Central memory CD8-positive, alpha-beta T cell (primary cell): ENCODE data around the gene DCTPP1.
"Not testable (repeated sequence)": the region's sequence is repeated elsewhere in the genome, so short reads cannot be mapped to it uniquely, and the experiment has no call there.

Source experiments
- ATAC-seq: fragments of 150-1000 bp; cut with Tn5 transposase; replicated peaks from 2 replicates; pipeline ENCODE4 v1.10.0; 2022; ENCODE audit warnings: mild to moderate bottlenecking, moderate FRiP score, moderate number of reproducible peaks; ENCODE audit not compliant: poor library complexity, severe bottlenecking; ENCODE audit errors: extremely low read depth
- DNase-seq, 2 donors: peaks; one replicate each; pipeline ENCODE4 v3.0.0; 2021; ENCODE audit warnings: low spot score in 2 of 2
- H3K27ac Mint-ChIP-seq: one replicate; pipeline ENCODE4 v1.8.0; 2022; ENCODE audit warnings: low read depth, mild to moderate bottlenecking, moderate library complexity, mixed read lengths
- H3K27me3 Mint-ChIP-seq: one replicate; pipeline ENCODE4 v1.8.0; 2022; ENCODE audit warnings: mixed read lengths
- H3K36me3 Mint-ChIP-seq: one replicate; pipeline ENCODE4 v1.8.0; 2022; ENCODE audit warnings: mild to moderate bottlenecking, moderate library complexity, mixed read lengths; ENCODE audit not compliant: insufficient read depth
- H3K4me1 Mint-ChIP-seq: one replicate; pipeline ENCODE4 v1.8.0; 2022; ENCODE audit warnings: mixed read lengths
- H3K4me3 Mint-ChIP-seq: one replicate; pipeline ENCODE4 v1.8.0; 2022; ENCODE audit warnings: mild to moderate bottlenecking, moderate library complexity, mixed read lengths
- H3K9me3 Mint-ChIP-seq: one replicate; pipeline ENCODE4 v1.8.0; 2022; ENCODE audit warnings: mixed read lengths

DCTPP1 gene

DNA sequence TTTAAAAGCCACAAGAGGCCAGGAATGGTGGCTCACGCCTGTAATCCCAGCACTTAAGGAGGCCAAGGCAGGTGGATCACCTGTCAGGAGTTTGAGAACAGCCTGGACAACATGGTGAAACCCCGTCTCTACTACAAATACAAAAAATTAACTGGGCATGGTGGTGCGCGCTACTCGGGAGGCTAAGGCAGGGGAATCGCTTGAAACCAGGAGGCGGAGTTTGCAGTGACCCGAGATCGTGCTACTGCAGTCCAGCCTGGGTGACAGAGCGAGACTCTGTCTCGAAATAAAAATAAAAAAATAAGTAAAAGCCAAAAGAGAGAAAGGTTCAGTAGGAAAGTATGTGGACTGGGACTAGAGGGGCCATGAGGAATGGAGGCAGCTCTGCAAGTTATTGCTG lies 29.6 kb upstream of the DCTPP1 start:
- Mint-ChIP-seq H3K9me3 (no peaks in the 10 kb centered on the region), H3K4me1 (peaks cover 43% of the 10 kb centered on the region), H3K27me3 (no peaks in the 10 kb centered on the region), H3K27ac (peak overlapping the region; percentile 80), H3K4me3 (peak overlapping the region; percentile 53), H3K36me3 (peaks cover 11% of the 10 kb centered on the region)
- no peak for DNase-seq
- ATAC-seq = no peak

DNA sequence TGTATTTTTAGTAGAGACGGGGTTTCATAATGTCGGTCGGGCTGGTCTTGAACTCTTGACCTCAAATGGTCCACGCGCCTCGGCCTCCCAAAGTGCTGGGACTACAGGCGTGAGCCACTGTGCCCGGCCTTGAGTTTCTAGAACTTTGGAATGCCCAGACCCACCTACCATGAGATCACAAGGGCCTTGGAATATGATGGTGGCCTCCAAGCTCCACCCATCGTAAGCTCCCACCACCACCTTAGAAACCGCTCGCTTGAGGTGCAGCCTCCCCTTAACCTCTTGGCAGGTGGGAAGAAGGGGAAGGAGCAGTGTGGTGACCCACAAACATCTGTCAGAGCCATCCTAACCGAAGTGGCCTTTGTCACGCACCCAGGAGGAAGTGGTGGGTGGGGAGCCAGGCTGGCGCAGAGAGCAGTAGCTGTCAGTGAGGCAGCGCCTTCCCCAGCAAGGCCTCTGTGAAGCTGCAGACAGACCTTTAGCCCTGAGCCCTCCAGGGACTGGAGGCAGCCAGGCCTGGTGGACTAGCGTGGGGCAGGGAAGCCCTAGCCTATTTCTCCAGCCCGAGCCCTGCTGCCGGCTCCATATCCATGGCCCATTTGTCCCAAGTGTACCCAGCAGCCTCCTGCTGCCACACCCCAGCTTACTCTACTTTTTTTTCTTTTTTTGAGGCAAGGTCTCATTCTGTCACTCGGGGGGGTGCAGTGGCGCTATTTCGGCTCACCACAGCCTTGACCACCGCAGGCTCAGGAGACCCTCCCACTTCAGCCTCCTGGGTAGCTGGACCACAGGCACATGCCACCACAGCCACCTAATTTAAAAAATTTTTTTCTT lies 28.9 kb upstream of the DCTPP1 start:
- Mint-ChIP-seq H3K4me1 (peaks cover 49% of the 10 kb centered on the region), H3K9me3 (no peaks in the 10 kb centered on the region), H3K4me3 (peak overlapping the region; percentile 53), H3K27me3 (no peaks in the 10 kb centered on the region), H3K36me3 (peaks cover 11% of the 10 kb centered on the region), H3K27ac (peak overlapping the region; percentile 80)
- DNase-seq (peak; percentile 43 to 72), ATAC-seq (peak; percentile 96)

DNA sequence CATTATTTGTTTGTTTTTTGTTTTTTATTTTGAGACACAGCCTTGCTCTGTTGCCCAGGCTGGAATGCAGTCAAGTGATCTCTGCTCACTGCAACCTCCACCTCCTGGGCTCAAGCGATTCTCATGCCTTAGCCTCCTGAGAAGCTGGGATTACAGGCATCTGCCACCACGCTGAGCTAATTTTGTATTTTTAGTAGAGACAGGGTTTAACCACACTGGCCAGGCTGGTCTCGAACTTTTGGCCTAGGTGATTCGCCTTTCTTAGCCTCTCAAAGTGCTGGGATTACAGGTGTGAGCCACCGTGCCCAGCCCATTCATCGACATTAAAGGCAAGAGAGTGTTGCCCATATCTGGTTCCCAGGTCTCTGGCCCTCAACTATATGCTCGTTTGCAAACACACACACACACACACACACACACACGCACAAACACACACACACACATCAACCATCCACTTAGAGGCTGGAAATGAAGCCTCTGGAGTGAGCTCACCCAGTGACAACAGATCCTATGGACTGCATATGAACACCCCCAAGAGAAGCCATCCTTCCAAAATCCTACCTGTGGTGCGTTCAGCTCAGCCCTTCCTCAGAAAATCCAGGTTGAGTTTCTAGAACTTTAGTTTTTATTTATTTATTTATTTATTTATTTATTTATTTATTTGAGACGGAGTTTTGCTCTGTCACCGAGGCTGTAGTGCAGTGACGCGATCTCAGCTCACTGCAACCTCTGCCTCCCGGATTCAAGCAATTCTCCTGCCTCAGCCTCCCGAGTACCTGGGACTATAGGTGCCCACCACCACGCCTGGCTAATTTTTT lies 28.1 kb upstream of the DCTPP1 start:
- ATAC-seq (no peak), DNase-seq (no peak)
- no peaks in the 10 kb centered on the region for H3K9me3 Mint-ChIP-seq
- H3K27me3 Mint-ChIP-seq = no peaks in the 10 kb centered on the region
- peak overlapping the region; percentile 80 for H3K27ac Mint-ChIP-seq
- peak overlapping the region; percentile 53 for H3K4me3 Mint-ChIP-seq
- peaks cover 50% of the 10 kb centered on the region for H3K4me1 Mint-ChIP-seq
- H3K36me3 Mint-ChIP-seq = peaks cover 11% of the 10 kb centered on the region

DNA sequence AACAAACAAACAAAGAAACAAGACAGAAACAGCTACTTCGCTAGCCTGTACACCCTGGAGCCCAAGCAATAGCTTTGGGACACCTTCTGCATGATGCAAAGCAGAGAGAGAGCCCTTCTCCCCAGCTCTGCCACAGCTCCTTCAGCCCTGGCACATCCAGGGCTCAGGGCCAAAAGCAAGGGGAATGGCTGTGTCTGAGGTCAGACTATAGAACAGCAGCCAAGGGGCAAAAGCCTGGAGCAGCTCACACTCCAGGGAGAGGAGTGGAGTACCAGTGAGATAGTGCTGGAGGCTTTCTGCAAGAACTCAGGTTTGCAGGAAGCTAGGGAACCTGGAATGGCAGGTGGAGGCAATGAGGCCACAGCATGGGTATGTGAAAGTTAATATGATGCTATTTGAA lies 27.4 kb upstream of the DCTPP1 start:
- no peaks in the 10 kb centered on the region for H3K27me3 Mint-ChIP-seq
- H3K36me3 Mint-ChIP-seq = peaks cover 11% of the 10 kb centered on the region
- no peak for ATAC-seq
- H3K4me1 Mint-ChIP-seq = peaks cover 57% of the 10 kb centered on the region
- no peak for DNase-seq
- H3K9me3 Mint-ChIP-seq = no peaks in the 10 kb centered on the region
- H3K27ac Mint-ChIP-seq = no peak overlapping the region
- H3K4me3 Mint-ChIP-seq = peak overlapping the region; percentile 37

DNA sequence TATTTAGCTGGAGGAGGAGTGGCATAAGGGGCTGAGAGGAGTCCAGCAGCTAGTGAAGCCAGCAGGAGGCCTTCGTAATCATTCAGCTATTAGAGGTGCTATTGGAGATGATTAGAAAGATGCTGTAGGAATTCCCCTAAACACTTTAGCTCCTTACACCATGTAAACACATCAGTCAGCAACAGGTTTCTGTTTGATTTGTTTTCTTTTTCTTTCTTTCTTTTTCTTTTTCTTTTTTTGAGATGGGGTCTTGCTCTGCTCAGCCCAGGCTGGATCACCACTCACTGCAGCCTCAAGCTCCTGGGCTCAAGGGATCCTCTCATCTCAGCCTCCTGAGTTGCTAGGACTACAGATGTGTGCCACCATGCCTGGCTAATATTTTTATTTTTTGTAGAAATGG lies 26.5 kb upstream of the DCTPP1 start:
- Mint-ChIP-seq H3K4me1 (peaks cover 57% of the 10 kb centered on the region), H3K27me3 (no peaks in the 10 kb centered on the region)

DNA sequence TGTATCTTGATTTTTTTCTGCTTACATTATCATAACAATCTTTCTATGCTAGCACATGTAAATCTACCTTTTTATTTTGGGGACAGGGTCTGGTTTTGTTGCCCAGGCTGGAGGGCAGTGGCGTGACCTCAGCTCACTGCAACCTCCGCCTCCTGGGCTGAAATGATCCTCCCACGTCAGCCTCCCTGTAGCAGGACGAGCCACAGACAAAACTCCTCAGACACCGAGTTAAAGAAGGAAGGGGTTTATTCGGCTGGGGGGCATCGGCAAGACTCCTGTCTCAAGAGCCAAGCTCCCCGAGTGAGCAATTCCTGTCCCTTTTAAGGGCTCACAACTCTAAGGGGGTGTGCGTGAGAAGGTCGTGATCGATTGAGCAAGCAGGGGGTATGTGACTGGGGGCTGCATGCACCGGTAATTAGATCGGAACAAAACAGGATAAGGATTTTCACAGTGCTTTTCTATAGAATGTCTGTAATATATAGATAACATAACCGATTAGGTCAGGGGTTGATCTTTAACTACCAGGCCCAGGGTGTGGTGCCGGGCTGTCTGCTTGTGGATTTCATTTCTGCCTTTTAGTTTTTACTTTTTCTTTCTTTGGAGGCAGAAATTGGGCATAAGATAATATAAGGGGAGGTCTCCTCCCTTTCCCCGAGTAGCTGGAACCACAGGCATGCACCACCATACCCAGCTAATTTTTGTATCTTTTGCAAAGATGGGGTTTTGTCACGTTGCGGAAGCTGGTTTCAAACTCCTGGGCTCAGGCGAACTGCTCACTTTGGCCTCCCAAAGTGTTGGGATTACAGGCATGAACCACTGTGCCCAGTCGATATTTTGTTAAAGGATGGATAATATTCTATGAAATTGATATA lies 23.1 kb upstream of the DCTPP1 start:
- Mint-ChIP-seq H3K36me3 (peaks cover 11% of the 10 kb centered on the region), H3K4me1 (peaks cover 55% of the 10 kb centered on the region)
- DNase-seq, H3K27ac Mint-ChIP-seq, H3K4me3 Mint-ChIP-seq, H3K27me3 Mint-ChIP-seq, ATAC-seq, H3K9me3 Mint-ChIP-seq: not testable (repeated sequence)

More for the DNA sequence above, 26.5 kb upstream of the DCTPP1 start:
- DNase-seq = no peak
- ATAC-seq = no peak
- peaks cover 13% of the 10 kb centered on the region for H3K36me3 Mint-ChIP-seq
- no peaks in the 10 kb centered on the region for H3K9me3 Mint-ChIP-seq
- H3K27ac Mint-ChIP-seq = no peak overlapping the region
- peak overlapping the region; percentile 25 for H3K4me3 Mint-ChIP-seq

DNA sequence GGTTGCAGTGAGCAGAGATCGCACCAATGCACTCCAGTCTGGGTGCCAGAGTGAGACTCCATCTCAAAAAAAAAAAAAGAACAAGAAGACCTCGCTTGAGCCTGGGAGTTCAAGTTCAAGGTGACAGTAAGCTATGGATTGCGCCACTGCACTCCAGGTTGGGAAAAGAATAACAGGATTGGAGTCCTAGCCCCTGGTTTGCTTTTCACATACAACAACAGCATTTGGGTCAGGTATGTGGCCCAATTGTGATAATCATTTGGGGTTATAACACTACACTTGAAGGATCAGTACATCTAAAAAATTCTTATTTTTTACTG lies 19.2 kb upstream of the DCTPP1 start:
- Mint-ChIP-seq H3K36me3 (peaks cover 15% of the 10 kb centered on the region), H3K4me1 (peaks cover 42% of the 10 kb centered on the region), H3K9me3 (no peaks in the 10 kb centered on the region), H3K27ac (no peak overlapping the region), H3K4me3 (no peak overlapping the region), H3K27me3 (no peaks in the 10 kb centered on the region)
- no peak for DNase-seq
- ATAC-seq = no peak

DNA sequence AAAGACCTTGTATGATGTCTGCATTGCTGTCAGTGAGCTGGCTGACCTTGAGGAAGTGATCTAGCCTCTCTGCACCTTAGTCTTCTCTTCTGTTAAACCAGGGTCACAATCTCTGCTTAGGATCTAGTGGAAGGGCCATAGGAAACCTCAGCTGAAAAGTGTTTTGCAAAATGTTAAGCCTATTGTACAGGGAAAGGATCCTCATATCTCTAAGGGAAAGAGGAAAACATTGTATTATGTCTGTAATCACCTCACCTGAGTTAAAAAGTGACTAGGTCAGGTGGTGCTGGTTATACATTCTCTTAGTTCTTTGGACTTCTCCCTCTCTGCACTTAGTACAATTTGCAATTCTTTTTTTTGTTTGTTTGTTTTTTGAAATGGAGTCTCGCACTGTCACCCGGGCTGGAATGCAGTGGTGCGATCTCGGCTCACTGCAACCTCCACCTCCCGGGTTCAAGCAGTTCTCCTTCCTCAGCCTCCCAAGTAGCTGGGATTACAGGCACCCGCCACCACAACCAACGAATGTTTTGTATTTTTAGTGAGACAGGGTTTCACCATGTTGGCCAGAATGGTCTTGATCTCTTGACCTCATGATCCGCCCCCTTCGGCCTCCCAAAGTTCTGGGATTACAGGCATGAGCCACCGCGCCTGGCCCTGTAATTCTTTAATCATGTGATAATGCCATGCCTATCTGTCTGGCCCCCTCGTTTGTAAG lies 17.8 kb upstream of the DCTPP1 start:
- peaks cover 19% of the 10 kb centered on the region for H3K36me3 Mint-ChIP-seq
- H3K9me3 Mint-ChIP-seq = no peaks in the 10 kb centered on the region
- no peaks in the 10 kb centered on the region for H3K27me3 Mint-ChIP-seq
- H3K4me1 Mint-ChIP-seq = peaks cover 48% of the 10 kb centered on the region
- ATAC-seq = no peak
- no peak overlapping the region for H3K4me3 Mint-ChIP-seq
- no peak overlapping the region for H3K27ac Mint-ChIP-seq
- DNase-seq = no peak

DNA sequence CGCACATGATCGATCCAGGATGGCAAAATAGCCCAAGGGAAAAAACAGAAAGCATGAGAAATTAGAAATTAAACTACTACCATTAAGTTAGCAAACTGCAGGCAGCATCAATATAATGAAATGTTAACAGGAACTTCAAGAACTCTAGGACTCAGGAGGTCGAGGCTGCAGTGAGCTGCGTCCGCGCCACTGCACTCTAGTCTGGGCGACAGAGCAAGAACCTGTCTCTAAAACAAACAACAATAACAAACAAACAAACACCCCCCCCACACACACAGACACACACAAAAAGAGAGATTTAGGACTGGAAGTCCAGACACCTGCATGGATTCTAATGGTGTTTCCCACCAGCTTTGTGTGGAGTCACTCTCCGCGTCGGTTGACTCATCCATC lies 16.4 kb upstream of the DCTPP1 start:
- H3K9me3 Mint-ChIP-seq = no peaks in the 10 kb centered on the region
- H3K27me3 Mint-ChIP-seq = no peaks in the 10 kb centered on the region
- H3K4me1 Mint-ChIP-seq = peaks cover 42% of the 10 kb centered on the region

DNA sequence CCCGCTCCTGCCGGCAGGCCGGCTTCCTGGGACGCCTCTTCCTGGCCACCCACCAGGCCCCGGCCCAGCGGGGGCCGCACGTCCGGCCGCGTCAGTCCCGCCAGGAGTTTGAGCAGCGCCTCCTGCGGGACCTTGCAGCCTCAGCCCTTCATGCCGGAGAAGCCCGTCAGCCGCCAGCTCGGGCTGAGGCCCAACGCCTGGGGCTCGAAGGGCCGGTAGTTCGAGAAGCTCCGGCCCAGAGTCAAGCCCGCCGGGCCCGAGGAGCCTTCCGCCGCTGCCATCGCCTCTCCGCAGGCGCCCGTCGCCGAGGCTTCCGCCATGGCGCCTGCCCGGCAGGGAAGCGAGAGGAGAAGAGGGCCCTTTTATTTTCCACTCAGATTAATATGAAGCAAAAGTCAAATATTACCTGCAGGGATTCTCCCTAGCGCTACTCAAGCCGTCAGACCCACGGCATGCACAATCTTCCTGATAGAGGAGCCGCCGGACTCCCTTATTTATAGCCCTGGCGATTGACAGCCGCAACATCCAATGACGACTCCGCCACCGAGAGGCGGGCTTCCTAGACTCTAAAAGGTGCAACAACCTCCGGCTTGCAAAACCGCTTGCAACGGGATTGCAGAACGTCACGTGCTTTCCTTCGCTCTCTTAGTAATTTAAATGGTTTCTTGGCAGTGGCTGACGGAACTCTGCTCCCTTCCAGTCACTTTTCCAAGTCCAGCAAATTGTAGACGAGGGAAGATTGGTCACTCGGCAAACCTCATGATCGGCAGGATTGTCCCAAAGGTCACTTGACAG lies 15.8 kb upstream of the DCTPP1 start, which contains the start of gene SEPHS2:
TSS of gene SEPHS2 (minus strand) at position 467 of the 795 bp plus-strand sequence. CDS start at position 320, 147 bp downstream.
- peaks cover 15% of the 10 kb centered on the region for H3K36me3 Mint-ChIP-seq
- no peaks in the 10 kb centered on the region for H3K9me3 Mint-ChIP-seq
- peak within 1 kb of the TSS; percentile 94 for H3K27ac Mint-ChIP-seq
- peak; percentile 89 for ATAC-seq
- peak within 1 kb of the TSS; percentile 92 for H3K4me3 Mint-ChIP-seq
- DNase-seq = peak; percentile 93 to 95
- peaks cover 39% of the 10 kb centered on the region for H3K4me1 Mint-ChIP-seq
- H3K27me3 Mint-ChIP-seq = no peaks in the 10 kb centered on the region

More for the DNA sequence above, 16.4 kb upstream of the DCTPP1 start:
- peak overlapping the region; percentile 94 for H3K27ac Mint-ChIP-seq
- H3K4me3 Mint-ChIP-seq = peak overlapping the region; percentile 92
- no peak for ATAC-seq
- no peak for DNase-seq
- peaks cover 17% of the 10 kb centered on the region for H3K36me3 Mint-ChIP-seq

DNA sequence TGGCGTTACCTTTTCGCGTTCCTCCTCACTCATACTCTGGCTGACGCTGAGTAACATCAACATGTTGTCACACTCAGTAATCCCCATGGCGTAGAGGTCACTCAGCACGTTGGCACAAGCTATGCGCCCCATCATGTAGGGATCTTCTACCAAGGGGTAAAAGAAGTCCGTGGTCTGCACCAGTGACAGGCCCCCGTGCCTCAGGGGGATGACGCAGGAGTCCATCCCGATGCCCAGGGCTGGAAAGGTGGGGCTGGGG lies 15.2 kb upstream of the DCTPP1 start:
- no peak for ATAC-seq
- H3K36me3 Mint-ChIP-seq = peaks cover 11% of the 10 kb centered on the region

More for the DNA sequence above, 15.2 kb upstream of the DCTPP1 start:
- Mint-ChIP-seq H3K27me3 (no peaks in the 10 kb centered on the region), H3K9me3 (no peaks in the 10 kb centered on the region), H3K27ac (peak overlapping the region; percentile 94), H3K4me3 (peak overlapping the region; percentile 92), H3K4me1 (peaks cover 36% of the 10 kb centered on the region)
- no peak for DNase-seq
